Erythroblast (primary cell): Measurements from ENCODE around the gene TMEM106C.

Experiments
- GATA1 ChIP-seq: IDR thresholded peaks from 2 replicates; pipeline ENCODE4 v1.6.1; 2011; ENCODE audit warnings: low read depth, mild to moderate bottlenecking, control low read depth, low read length, moderate library complexity
- POLR2A ChIP-seq: IDR thresholded peaks from 2 replicates; pipeline ENCODE4 v1.6.1; 2011; ENCODE audit warnings: mild to moderate bottlenecking, low read length

DNA sequence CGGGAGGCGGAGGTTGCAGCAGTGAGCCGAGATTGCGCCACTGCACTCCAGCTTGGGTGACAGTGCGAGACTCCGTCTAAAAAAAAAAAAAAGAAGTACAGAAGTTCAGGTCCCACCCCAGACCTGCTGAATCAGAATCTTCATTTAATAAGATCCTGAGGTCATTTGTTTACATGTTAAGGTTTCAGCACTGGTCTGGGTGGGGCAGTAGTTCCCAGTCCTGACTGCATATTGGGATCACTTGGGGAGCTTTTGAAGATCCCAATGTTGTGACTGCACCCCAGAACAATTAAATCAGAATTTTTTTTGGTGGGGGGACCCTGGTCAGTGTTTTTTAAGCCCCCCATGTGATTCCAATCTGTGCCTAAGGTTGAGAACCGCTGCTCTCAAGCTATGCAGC, 52.6 kb downstream of the TMEM106C start:
- no peak for TF ChIP-seq POLR2A
- TF ChIP-seq GATA1, result no peak
